ENCODE data around the gene ITCH. TPM values are rescaled to one million over a fixed set of nuclear protein-coding genes. Genes with fewer than 3 reads are reported as not detected.

ITCH gene
- total RNA-seq, 2 donors from 2014 or later, result 46.2 to 70.6 TPM

GRCh38 chr20:34560614-34561013, 197.5 kb downstream of the ITCH start:
- DNase-seq (ENCODE audit: low spot score), result no peak
- ATAC-seq (ENCODE audit: insufficient number of reproducible peaks, low FRiP score, low read depth), result no peak
- no peaks in the 10 kb centered on the region for H3K27me3 ChIP-seq (replicated peaks; ENCODE audit: insufficient read depth)
- H3K36me3 ChIP-seq, result no peaks in the 10 kb centered on the region
- no peak overlapping the region for H3K27ac ChIP-seq
- H3K9me3 ChIP-seq, result no peaks in the 10 kb centered on the region
- no peak for TF ChIP-seq CTCF (IDR thresholded peaks at IDR 0.05)
- no peak overlapping the region for H3K4me3 ChIP-seq
- H3K4me1 ChIP-seq (ENCODE audit: control insufficient read depth in 1 of 2, low read depth in 2 of 2), result peaks cover 0 to 5% of the 10 kb centered on the region in 2 donors

Other genes starting within 250 kb of the ITCH start
- gene ASIP, start 121.8 kb upstream of the ITCH start, total RNA-seq, result not detected
- gene AHCY, start 59.9 kb upstream of the ITCH start, total RNA-seq, result 10 to 100 TPM; 38.7 to 71.8 TPM
- gene DYNLRB1, start 153.1 kb downstream of the ITCH start, total RNA-seq, result 100 to 1,000 TPM; 115 to 138 TPM
- 10 to 100 TPM; 39.2 to 79.6 TPM for gene MAP1LC3A, start 195.4 kb downstream of the ITCH start, total RNA-seq

All from thoracic aorta (tissue), 2 donors.